Stimulated activated memory B cell treated with anti-CD40 and anti-IgM and Interleukin-4, amounts not matched to agents 10 μg/mL and 1 μg/mL and 100 μg/mL, for 72 hours (primary cell): ENCODE data around the gene RTP2.
A peak's percentile ranks its signal among the peaks of the same experiment; 100 is the strongest.

Source experiments
- ATAC-seq: fragments of 150-1000 bp; cut with Tn5 transposase; 2 replicates; pipeline ENCODE4 v1.10.0; 2021
- H3K27ac Mint-ChIP-seq: one replicate; pipeline ENCODE4 v1.8.0; 2022; ENCODE audit warnings: mild to moderate bottlenecking, mixed read lengths
- H3K27me3 Mint-ChIP-seq: one replicate; pipeline ENCODE4 v1.8.0; 2022; ENCODE audit warnings: mixed read lengths
- H3K36me3 Mint-ChIP-seq: one replicate; pipeline ENCODE4 v1.8.0; 2022; ENCODE audit warnings: mixed read lengths
- H3K4me1 Mint-ChIP-seq: one replicate; pipeline ENCODE4 v1.8.0; 2022; ENCODE audit warnings: mixed read lengths
- H3K4me3 Mint-ChIP-seq: one replicate; pipeline ENCODE4 v1.8.0; 2022; ENCODE audit warnings: mild to moderate bottlenecking, moderate library complexity, mixed read lengths
- H3K9me3 Mint-ChIP-seq: one replicate; pipeline ENCODE4 v1.8.0; 2022; ENCODE audit warnings: mixed read lengths

Gene RTP2

GRCh38 chr3:187677604-187678003, 24.8 kb downstream of the RTP2 start:
- no peak for ATAC-seq
- Mint-ChIP-seq H3K36me3 (no peaks in the 10 kb centered on the region), H3K9me3 (no peaks in the 10 kb centered on the region), H3K27me3 (peaks cover 55% of the 10 kb centered on the region), H3K27ac (no peak overlapping the region), H3K4me3 (no peak overlapping the region), H3K4me1 (peaks cover 10% of the 10 kb centered on the region)

- H3K27ac Mint-ChIP-seq: no peak overlapping the region
- no peak overlapping the region for H3K4me3 Mint-ChIP-seq
- ATAC-seq: no peak
- no peaks in the 10 kb centered on the region for H3K36me3 Mint-ChIP-seq
- H3K27me3 Mint-ChIP-seq: peaks cover 63% of the 10 kb centered on the region
- H3K4me1 Mint-ChIP-seq: no peaks in the 10 kb centered on the region
- no peaks in the 10 kb centered on the region for H3K9me3 Mint-ChIP-seq
These were observed 29.3 kb downstream of the RTP2 start for GRCh38 chr3:187673012-187673411.

GRCh38 chr3:187669675-187670504, 32.5 kb downstream of the RTP2 start, which contains the start of gene SST:
Gene SST (minus strand): TSS chr3:187670394. CDS start chr3:187670291, 103 bp downstream.
- no peak within 1 kb of the TSS for H3K27ac Mint-ChIP-seq
- ATAC-seq: no peak
- H3K36me3 Mint-ChIP-seq: no peaks in the 10 kb centered on the region
- H3K4me1 Mint-ChIP-seq: no peaks in the 10 kb centered on the region
- H3K4me3 Mint-ChIP-seq: no peak within 1 kb of the TSS
- no peaks in the 10 kb centered on the region for H3K9me3 Mint-ChIP-seq
- H3K27me3 Mint-ChIP-seq: peaks cover 55% of the 10 kb centered on the region

- H3K4me3 Mint-ChIP-seq: no peak overlapping the region
- peaks cover 4% of the 10 kb centered on the region for H3K9me3 Mint-ChIP-seq
- ATAC-seq: no peak
- H3K36me3 Mint-ChIP-seq: no peaks in the 10 kb centered on the region
- no peak overlapping the region for H3K27ac Mint-ChIP-seq
- peaks cover 36% of the 10 kb centered on the region for H3K27me3 Mint-ChIP-seq
- peaks cover 9% of the 10 kb centered on the region for H3K4me1 Mint-ChIP-seq
These were observed 34.8 kb downstream of the RTP2 start for GRCh38 chr3:187667526-187667925.

- peaks cover 6% of the 10 kb centered on the region for H3K9me3 Mint-ChIP-seq
- H3K4me3 Mint-ChIP-seq: no peak overlapping the region
- peaks cover 23% of the 10 kb centered on the region for H3K27me3 Mint-ChIP-seq
- no peaks in the 10 kb centered on the region for H3K36me3 Mint-ChIP-seq
- H3K4me1 Mint-ChIP-seq: peaks cover 9% of the 10 kb centered on the region
- no peak for ATAC-seq
- H3K27ac Mint-ChIP-seq: no peak overlapping the region
These were observed 36.5 kb downstream of the RTP2 start for GRCh38 chr3:187665764-187666402.

GRCh38 chr3:187665010-187665409, 37.3 kb downstream of the RTP2 start:
- H3K27ac Mint-ChIP-seq: no peak overlapping the region
- no peak overlapping the region for H3K4me3 Mint-ChIP-seq
- peaks cover 8% of the 10 kb centered on the region for H3K9me3 Mint-ChIP-seq
- H3K4me1 Mint-ChIP-seq: peaks cover 9% of the 10 kb centered on the region
- H3K36me3 Mint-ChIP-seq: no peaks in the 10 kb centered on the region
- H3K27me3 Mint-ChIP-seq: peaks cover 14% of the 10 kb centered on the region
- no peak for ATAC-seq

- H3K9me3 Mint-ChIP-seq: peaks cover 8% of the 10 kb centered on the region
- peaks cover 9% of the 10 kb centered on the region for H3K4me1 Mint-ChIP-seq
- no peaks in the 10 kb centered on the region for H3K27me3 Mint-ChIP-seq
- H3K36me3 Mint-ChIP-seq: no peaks in the 10 kb centered on the region
- no peak overlapping the region for H3K27ac Mint-ChIP-seq
- ATAC-seq: peak; percentile 34
- H3K4me3 Mint-ChIP-seq: no peak overlapping the region
These were observed 39.4 kb downstream of the RTP2 start for GRCh38 chr3:187662848-187663409.

- no peak for ATAC-seq
- no peaks in the 10 kb centered on the region for H3K36me3 Mint-ChIP-seq
- peaks cover 9% of the 10 kb centered on the region for H3K4me1 Mint-ChIP-seq
- no peak overlapping the region for H3K27ac Mint-ChIP-seq
- peaks cover 8% of the 10 kb centered on the region for H3K9me3 Mint-ChIP-seq
- H3K27me3 Mint-ChIP-seq: no peaks in the 10 kb centered on the region
- H3K4me3 Mint-ChIP-seq: no peak overlapping the region
These were observed 41.1 kb downstream of the RTP2 start for GRCh38 chr3:187661267-187661666.

- ATAC-seq: no peak
- H3K36me3 Mint-ChIP-seq: no peaks in the 10 kb centered on the region
- H3K4me3 Mint-ChIP-seq: no peak overlapping the region
- H3K9me3 Mint-ChIP-seq: no peaks in the 10 kb centered on the region
- H3K4me1 Mint-ChIP-seq: no peaks in the 10 kb centered on the region
- H3K27ac Mint-ChIP-seq: no peak overlapping the region
- H3K27me3 Mint-ChIP-seq: peaks cover 62% of the 10 kb centered on the region
These were observed 51.1 kb downstream of the RTP2 start for GRCh38 chr3:187651282-187651681.
